Naive thymus-derived CD4-positive, alpha-beta T cell (primary cell): ENCODE data around the gene TREML4. TPM values are rescaled to one million over a fixed set of nuclear protein-coding genes. Genes with fewer than 3 reads are reported as not detected.

ENCODE experiments used
- ATAC-seq: fragments of 150-1000 bp; cut with Tn5 transposase; 2 replicates; pipeline ENCODE4 v1.10.0; 2021; ENCODE audit warnings: mild to moderate bottlenecking, moderate library complexity
- CTCF ChIA-PET: fragments of 350-600 bp; sonication (Branson Sonifier 250); formaldehyde crosslinking; loops from one replicate; lab custom pipeline; 2021; ENCODE audit warnings: antibody characterized with exemption; lab: Charles Lee
- POLR2A ChIA-PET: fragments of 350-600 bp; sonication (Branson Sonifier 250); formaldehyde crosslinking; loops from one replicate; lab custom pipeline; 2021; ENCODE audit warnings: antibody characterized with exemption, inconsistent platforms; lab: Charles Lee
- DNase-seq, 9 donors: peaks; one replicate each; pipeline versions ENCODE4 v3.0.0 to v3.0.0-alpha.2; 2020 to 2022; ENCODE audit warnings: mixed read lengths in 1 of 9
- H3K27ac ChIP-seq: one replicate; pipeline ENCODE4 v1.7.0; 2013; ENCODE audit warnings: mild to moderate bottlenecking, low read depth, low read length, moderate library complexity
- H3K27me3 ChIP-seq, 2 donors: one replicate each; pipeline ENCODE4 v1.7.0; 2013; ENCODE audit warnings: low read length in 2 of 2, mild to moderate bottlenecking in 2 of 2, moderate library complexity in 2 of 2; ENCODE audit not compliant: control insufficient read depth in 2 of 2, insufficient read depth in 2 of 2
- H3K36me3 ChIP-seq, 3 experiments: 1 replicate in 2 of 3; 2 replicates in 1 of 3; pipeline ENCODE4 v1.7.0; 2013; ENCODE audit warnings: low read length in 3 of 3, mild to moderate bottlenecking in 3 of 3, moderate library complexity in 1 of 3; ENCODE audit not compliant: insufficient read depth in 3 of 3, control insufficient read depth in 2 of 3
- H3K4me1 ChIP-seq, 2 donors: one replicate each; pipeline ENCODE4 v1.7.0; 2013; ENCODE audit warnings: low read length in 2 of 2, mild to moderate bottlenecking in 2 of 2, moderate library complexity in 1 of 2; ENCODE audit not compliant: control insufficient read depth in 2 of 2, insufficient read depth in 2 of 2
- H3K4me3 ChIP-seq: 2 replicates; pipeline ENCODE4 v1.7.0; 2013; ENCODE audit warnings: mild to moderate bottlenecking, low read length
- H3K9me3 ChIP-seq, 3 experiments: 1 replicate in 2 of 3; 2 replicates in 1 of 3; pipeline ENCODE4 v1.7.0; 2013; ENCODE audit warnings: low read length in 3 of 3; ENCODE audit not compliant: control insufficient read depth in 2 of 3
- H3K27ac Mint-ChIP-seq, 9 donors: one replicate each; pipeline ENCODE4 v1.8.0; 2020 to 2022; ENCODE audit warnings: mixed read lengths in 9 of 9, mild to moderate bottlenecking in 8 of 9, moderate library complexity in 5 of 9, inconsistent platforms in 2 of 9
- H3K27me3 Mint-ChIP-seq, 5 donors: one replicate each; pipeline ENCODE4 v1.8.0; 2021 to 2022; ENCODE audit warnings: mixed read lengths in 5 of 5, mild to moderate bottlenecking in 1 of 5
- H3K36me3 Mint-ChIP-seq, 5 donors: one replicate each; pipeline ENCODE4 v1.8.0; 2020 to 2022; ENCODE audit warnings: mixed read lengths in 5 of 5, mild to moderate bottlenecking in 3 of 5, inconsistent platforms in 1 of 5
- H3K4me1 Mint-ChIP-seq, 7 donors: one replicate each; pipeline ENCODE4 v1.8.0; 2020 to 2022; ENCODE audit warnings: mixed read lengths in 7 of 7, mild to moderate bottlenecking in 3 of 7, inconsistent platforms in 1 of 7
- H3K4me3 Mint-ChIP-seq, 10 donors: one replicate each; pipeline ENCODE4 v1.8.0; 2020 to 2022; ENCODE audit warnings: mild to moderate bottlenecking in 10 of 10, mixed read lengths in 10 of 10, moderate library complexity in 6 of 10, inconsistent platforms in 2 of 10
- H3K9me3 Mint-ChIP-seq, 11 donors: one replicate each; pipeline ENCODE4 v1.8.0; 2020 to 2022; ENCODE audit warnings: mixed read lengths in 11 of 11, mild to moderate bottlenecking in 4 of 11, inconsistent platforms in 1 of 11, moderate library complexity in 1 of 11
- intact Hi-C, 2 donors: fragments of 100-400 bp; cut with micrococcal nuclease; formaldehyde crosslinking; loops; one replicate each; pipeline ENCODE4 v1.15.1; 2023
- polyA plus RNA-seq, 2 donors: library from polyadenylated mRNA; unstranded; fragments of 300-500 nt; fragmentation: Illumina TruSeq; gene quantifications; one replicate each; pipeline ENCODE4 v1.2.3, GENCODE V29; 2021
- total RNA-seq, 6 experiments: library from RNA in 5 of 6; stranded (reverse) in 5 of 6; gene quantifications; 1 replicate in 5 of 6; 2 replicates in 1 of 6; pipeline ENCODE4 v1.2.3 and lab custom pipeline; 2021 to 2026

Gene TREML4
- total and polyA plus RNA-seq, 7 experiments from 2014 or later = 3.1 TPM; not detected in 6

DNA sequence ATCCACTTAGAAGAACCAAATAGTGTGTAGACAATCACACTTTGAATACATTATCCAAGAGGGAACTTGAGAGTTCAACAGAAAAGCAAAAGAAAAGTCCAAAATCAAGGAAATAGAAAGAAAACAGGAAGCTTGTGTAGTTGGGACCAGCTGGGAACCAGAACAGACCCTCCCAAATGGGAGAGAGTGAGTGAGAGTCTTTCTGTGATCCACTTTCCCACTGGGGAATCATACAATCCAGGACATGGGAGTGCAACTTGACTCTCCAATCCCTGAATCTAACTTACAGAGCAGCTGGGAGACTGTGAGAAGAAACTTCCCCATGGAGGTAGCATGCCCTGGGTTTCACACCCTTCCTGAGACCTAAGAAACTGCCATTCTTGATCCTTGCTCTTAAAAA is 27.0 kb downstream of the TREML4 start:
- Mint-ChIP-seq H3K4me1 (peaks cover 0 to 13% (median 5%) of the 10 kb centered on the region in 7 donors), H3K27ac (no peak overlapping the region), H3K9me3 (peaks cover 5 to 23% (median 9%) of the 10 kb centered on the region in 11 donors), H3K36me3 (peaks cover 0 to 8% (median 0%) of the 10 kb centered on the region in 5 donors), H3K4me3 (no peak overlapping the region), H3K27me3 (peaks cover 0 to 25% (median 0%) of the 10 kb centered on the region in 5 donors)
- Histone ChIP-seq H3K27me3 (no peaks in the 10 kb centered on the region), H3K9me3 (peaks cover 0 to 2% (median 0%) of the 10 kb centered on the region in 3 experiments), H3K36me3 (no peaks in the 10 kb centered on the region), H3K4me3 (no peak overlapping the region), H3K4me1 (no peaks in the 10 kb centered on the region), H3K27ac (no peak overlapping the region)
- CTCF ChIA-PET = no interaction called here
- POLR2A ChIA-PET = no interaction called here
- ATAC-seq = no peak
- intact Hi-C loops = no loop called here
- no peak for DNase-seq

DNA sequence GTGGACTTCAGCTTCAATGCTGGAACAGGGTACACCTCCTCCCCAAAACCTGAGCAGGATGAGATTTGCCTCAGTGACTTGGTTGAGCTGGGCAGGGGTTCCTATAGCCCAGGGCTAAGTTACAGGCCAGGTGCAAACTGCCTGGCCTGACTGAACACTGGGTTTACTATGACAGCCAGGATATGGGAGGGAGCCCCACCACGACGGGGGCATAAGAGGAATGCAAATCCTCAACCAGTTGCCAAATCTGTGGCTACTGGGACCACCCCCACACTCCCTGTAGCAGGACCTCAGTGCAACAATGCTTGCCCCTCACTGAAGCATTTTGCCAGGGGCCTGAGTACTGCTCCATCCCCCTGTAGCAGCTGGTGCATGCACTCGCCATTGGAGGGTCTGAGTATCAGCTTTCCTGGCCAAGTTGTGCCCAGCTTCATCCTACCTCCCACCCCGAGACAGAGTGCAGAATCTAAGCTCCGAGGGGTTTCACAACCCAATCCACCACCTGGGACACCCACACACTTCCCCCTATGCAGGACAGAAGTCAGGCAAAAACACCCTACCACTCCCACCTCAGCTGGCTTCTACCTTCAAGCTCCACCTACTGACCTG is 27.6 kb downstream of the TREML4 start:
- Mint-ChIP-seq H3K4me1 (peaks cover 0 to 13% (median 5%) of the 10 kb centered on the region in 7 donors), H3K4me3 (no peak overlapping the region), H3K27me3 (peaks cover 0 to 25% (median 0%) of the 10 kb centered on the region in 5 donors), H3K27ac (no peak overlapping the region), H3K36me3 (peaks cover 0 to 8% (median 0%) of the 10 kb centered on the region in 5 donors), H3K9me3 (peaks cover 6 to 30% (median 13%) of the 10 kb centered on the region in 11 donors)
- Histone ChIP-seq H3K4me1 (no peaks in the 10 kb centered on the region), H3K9me3 (peaks cover 0 to 5% (median 0%) of the 10 kb centered on the region in 3 experiments), H3K36me3 (no peaks in the 10 kb centered on the region), H3K27me3 (no peaks in the 10 kb centered on the region), H3K27ac (no peak overlapping the region), H3K4me3 (no peak overlapping the region)
- CTCF ChIA-PET = no interaction called here
- DNase-seq (no peak), ATAC-seq (no peak)
- POLR2A ChIA-PET = no interaction called here
- intact Hi-C loops = no loop called here

DNA sequence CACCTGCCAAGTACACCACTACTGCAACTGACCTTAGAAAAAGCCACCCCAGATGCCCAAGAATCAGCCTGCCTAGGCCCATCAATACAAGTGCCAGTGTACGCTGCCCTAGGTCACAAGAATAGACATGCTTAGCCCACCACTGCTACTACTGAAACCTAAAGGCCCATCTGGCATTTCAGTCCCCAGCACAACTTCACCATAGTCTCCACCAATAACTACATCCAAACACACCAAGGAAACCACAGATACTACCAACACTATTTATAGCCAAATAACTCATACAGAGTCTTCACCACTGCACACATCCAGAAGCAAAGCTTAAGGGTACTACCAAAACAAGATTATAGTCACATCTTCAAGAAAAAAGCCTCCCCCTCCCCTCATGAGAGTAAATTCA is 28.2 kb downstream of the TREML4 start:
- H3K9me3 Mint-ChIP-seq = peaks cover 6 to 36% (median 13%) of the 10 kb centered on the region in 11 donors
- Histone ChIP-seq H3K27me3 (no peaks in the 10 kb centered on the region), H3K27ac (no peak overlapping the region), H3K4me3 (no peak overlapping the region), H3K36me3 (no peaks in the 10 kb centered on the region), H3K9me3 (peaks cover 0 to 11% (median 0%) of the 10 kb centered on the region in 3 experiments), H3K4me1 (no peaks in the 10 kb centered on the region)
- POLR2A ChIA-PET = no interaction called here
- H3K4me3 Mint-ChIP-seq = no peak overlapping the region
- ATAC-seq (no peak), DNase-seq (no peak)
- H3K27ac Mint-ChIP-seq = no peak overlapping the region
- H3K36me3 Mint-ChIP-seq = peaks cover 0 to 8% (median 0%) of the 10 kb centered on the region in 5 donors
- intact Hi-C loops = no loop called here
- H3K27me3 Mint-ChIP-seq = peaks cover 0 to 25% (median 0%) of the 10 kb centered on the region in 5 donors
- CTCF ChIA-PET = no interaction called here
- peaks cover 0 to 13% (median 5%) of the 10 kb centered on the region in 7 donors for H3K4me1 Mint-ChIP-seq

DNA sequence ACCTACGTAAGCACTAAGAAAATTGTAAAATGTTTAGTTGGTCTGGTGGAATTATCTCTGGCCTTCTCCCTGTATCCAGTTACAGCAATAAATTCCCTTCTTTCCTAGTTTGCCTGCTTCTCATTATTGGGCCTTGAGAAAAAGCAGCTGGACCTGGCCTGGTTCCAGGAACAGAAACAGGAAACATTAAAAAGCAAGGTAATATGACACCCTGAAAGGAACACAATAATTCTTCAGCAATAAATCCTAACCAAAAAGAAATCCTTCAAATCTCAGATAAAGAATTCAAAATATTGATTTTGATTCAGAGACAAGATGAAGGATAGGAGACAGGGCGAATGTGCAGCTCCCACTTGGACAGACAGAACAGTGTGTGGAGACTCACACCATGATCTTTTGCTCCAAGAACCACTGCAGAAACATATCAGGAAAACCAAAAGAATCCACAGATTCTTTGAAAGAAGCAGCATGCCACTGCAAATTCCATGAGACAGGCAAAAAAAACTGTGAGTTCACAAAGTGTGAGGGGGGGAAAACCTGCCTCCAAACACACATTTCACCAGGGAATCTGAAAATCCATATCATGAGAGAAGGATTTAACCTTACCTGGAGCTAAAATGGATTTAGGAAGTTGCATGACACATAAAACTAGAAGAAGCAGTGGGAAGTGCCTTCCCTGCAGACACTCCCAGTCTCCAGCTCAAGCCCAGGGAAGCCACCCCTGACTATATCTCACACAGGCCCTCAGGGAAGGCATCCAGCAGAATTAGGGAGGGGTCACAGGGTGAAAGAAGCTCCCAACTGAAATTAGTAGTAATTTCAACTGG is 29.4 kb downstream of the TREML4 start:
- intact Hi-C loops = no loop called here
- peaks cover 0 to 24% (median 0%) of the 10 kb centered on the region in 5 donors for H3K27me3 Mint-ChIP-seq
- no peaks in the 10 kb centered on the region for H3K4me1 ChIP-seq
- peaks cover 0 to 13% (median 5%) of the 10 kb centered on the region in 7 donors for H3K4me1 Mint-ChIP-seq
- H3K27ac ChIP-seq = no peak overlapping the region
- H3K36me3 Mint-ChIP-seq = peaks cover 0 to 13% (median 7%) of the 10 kb centered on the region in 5 donors
- peaks cover 10 to 48% (median 21%) of the 10 kb centered on the region in 11 donors for H3K9me3 Mint-ChIP-seq
- ChIA-PET POLR2A (no interaction called here), CTCF (interaction anchor here (0.6 kb wide), 1 partner anchor 84 kb away, joined by 3 read pairs; no protein-coding TSS in a partner anchor)
- ATAC-seq = no peak
- H3K9me3 ChIP-seq = peaks cover 0 to 12% (median 0%) of the 10 kb centered on the region in 3 experiments
- no peak for DNase-seq
- H3K4me3 ChIP-seq = no peak overlapping the region
- H3K27me3 ChIP-seq = no peaks in the 10 kb centered on the region
- H3K27ac Mint-ChIP-seq = peak overlapping the region in 1 of 9 donors; percentile 21
- H3K4me3 Mint-ChIP-seq = no peak overlapping the region
- H3K36me3 ChIP-seq = no peaks in the 10 kb centered on the region

DNA sequence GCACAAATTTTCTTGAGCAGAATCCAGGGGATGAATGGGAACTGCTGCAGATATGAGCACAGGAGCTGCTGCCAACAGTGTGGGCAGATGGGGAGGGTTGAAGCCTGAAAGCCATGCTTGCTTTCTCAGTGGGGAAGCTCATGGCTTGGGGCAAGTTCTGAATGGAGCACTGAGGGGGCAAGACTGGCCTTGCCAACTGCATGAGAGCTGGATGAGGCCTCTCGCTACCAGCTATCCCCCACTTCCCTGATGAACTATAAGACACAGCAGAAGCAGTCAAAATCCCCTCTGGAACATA is 30.0 kb downstream of the TREML4 start:
- peaks cover 0 to 14% (median 7%) of the 10 kb centered on the region in 5 donors for H3K36me3 Mint-ChIP-seq
- ChIA-PET CTCF (interaction anchor here (0.6 kb wide), 1 partner anchor 85 kb away, joined by 3 read pairs; no protein-coding TSS in a partner anchor), POLR2A (no interaction called here)
- intact Hi-C loops = no loop called here
- H3K36me3 ChIP-seq = no peaks in the 10 kb centered on the region
- H3K27ac ChIP-seq = no peak overlapping the region
- H3K4me3 ChIP-seq = no peak overlapping the region
- no peaks in the 10 kb centered on the region for H3K4me1 ChIP-seq
- H3K27me3 Mint-ChIP-seq = peaks cover 0 to 19% (median 0%) of the 10 kb centered on the region in 5 donors
- H3K9me3 ChIP-seq = peaks cover 0 to 13% (median 0%) of the 10 kb centered on the region in 3 experiments
- H3K9me3 Mint-ChIP-seq = peaks cover 11 to 54% (median 25%) of the 10 kb centered on the region in 11 donors
- no peak overlapping the region for H3K27ac Mint-ChIP-seq
- no peak overlapping the region for H3K4me3 Mint-ChIP-seq
- peaks cover 0 to 13% (median 5%) of the 10 kb centered on the region in 7 donors for H3K4me1 Mint-ChIP-seq
- DNase-seq (no peak), ATAC-seq (no peak)
- no peaks in the 10 kb centered on the region for H3K27me3 ChIP-seq

DNA sequence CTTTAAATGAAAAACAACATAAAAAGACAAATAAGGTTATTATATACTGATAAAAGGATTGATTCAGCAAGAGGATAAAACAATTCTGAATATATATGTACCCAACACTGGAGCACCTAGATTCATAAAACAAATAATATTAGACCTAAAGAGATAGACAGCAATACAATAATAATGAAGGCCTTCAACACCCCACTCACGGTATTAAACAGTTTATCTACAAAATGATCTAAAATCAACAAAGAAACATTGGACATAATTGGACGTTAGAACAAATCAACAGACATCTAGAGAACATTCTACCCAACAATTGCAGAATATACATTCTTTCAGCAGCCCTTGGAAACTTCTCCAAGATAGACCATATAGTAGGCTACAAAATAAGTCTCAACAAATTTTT is 34.3 kb downstream of the TREML4 start:
- POLR2A ChIA-PET = interaction anchor here (0.7 kb wide), 1 partner anchor 1116 kb away, joined by 3 read pairs; no protein-coding TSS in a partner anchor
- Histone ChIP-seq H3K36me3 (no peaks in the 10 kb centered on the region), H3K4me3 (no peak overlapping the region), H3K27ac (no peak overlapping the region), H3K4me1 (no peaks in the 10 kb centered on the region), H3K9me3 (peaks cover 0 to 19% (median 0%) of the 10 kb centered on the region in 3 experiments), H3K27me3 (no peaks in the 10 kb centered on the region)
- H3K4me3 Mint-ChIP-seq = no peak overlapping the region
- H3K36me3 Mint-ChIP-seq = peaks cover 0 to 20% (median 10%) of the 10 kb centered on the region in 5 donors
- no peak for DNase-seq
- ATAC-seq = no peak
- peaks cover 0 to 34% (median 0%) of the 10 kb centered on the region in 5 donors for H3K27me3 Mint-ChIP-seq
- CTCF ChIA-PET = no interaction called here
- peaks cover 0 to under 1% (median 0%) of the 10 kb centered on the region in 7 donors for H3K4me1 Mint-ChIP-seq
- H3K9me3 Mint-ChIP-seq = peaks cover 14 to 62% (median 31%) of the 10 kb centered on the region in 11 donors
- intact Hi-C loops = no loop called here
- no peak overlapping the region for H3K27ac Mint-ChIP-seq
